HG02642 (cell line): ENCODE results near the gene PSMD9.
A peak's percentile ranks its signal among the peaks of the same experiment; 100 is the strongest.
"Not testable (repeated sequence)": the region's sequence is repeated elsewhere in the genome, so short reads cannot be mapped to it uniquely, and the experiment has no call there.

ENCODE experiments used
- ATAC-seq: cut with Tn5 transposase; IDR thresholded peaks from one replicate; pipeline ENCODE4 v1.9.1; 2021; ENCODE audit warnings: mild to moderate bottlenecking; ENCODE audit not compliant: unreplicated experiment, poor library complexity

The PSMD9 gene

DNA sequence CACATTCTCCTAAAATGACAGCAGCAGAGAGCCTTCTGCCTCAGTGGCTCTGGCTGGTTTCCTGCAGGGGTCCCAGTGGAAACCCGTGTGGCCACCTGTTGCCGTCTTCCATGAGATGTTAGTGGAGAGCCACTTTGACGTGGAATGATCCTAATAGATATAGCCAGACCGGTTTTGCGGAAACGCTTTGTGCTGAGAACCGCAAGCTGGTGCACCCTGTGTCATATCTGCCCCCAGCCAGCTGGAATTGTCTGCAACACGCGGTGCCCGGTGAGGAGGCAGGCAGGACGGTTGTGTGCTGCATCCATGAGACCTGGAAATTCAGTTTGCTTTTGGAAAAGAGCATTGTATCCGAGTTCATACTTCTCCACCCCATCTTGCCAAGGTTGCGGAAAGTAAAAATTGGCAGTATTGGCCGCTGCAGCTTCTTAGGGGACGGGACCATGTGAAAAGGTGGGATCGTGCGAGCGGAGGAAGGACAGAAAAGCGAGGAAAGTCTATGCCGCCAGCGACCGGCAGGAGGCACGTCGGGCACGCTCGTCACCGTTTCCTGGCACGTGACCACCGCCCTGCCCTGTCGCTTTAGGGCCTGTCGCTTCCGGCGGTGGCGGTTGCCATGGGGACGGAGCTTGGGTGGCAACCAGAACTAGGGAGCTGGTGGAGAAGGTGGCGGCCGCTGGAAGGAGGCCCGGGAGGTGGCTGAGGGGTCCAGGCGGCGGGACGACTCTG is 29.5 kb downstream of the PSMD9 start, which contains the start of gene CFAP251:
Gene CFAP251 (plus strand): TSS at position 643 of the 729 bp plus-strand sequence. CDS start 2,714 bp downstream, outside the sequence.
- peak; percentile 97 for ATAC-seq

- no peak for ATAC-seq
These were observed 30.1 kb downstream of the PSMD9 start for GRCh38 chr12:121918679-121919038.

GRCh38 chr12:121921066-121921465 is 32.5 kb downstream of the PSMD9 start:
- ATAC-seq = no peak

- no peak for ATAC-seq
These were observed 36.7 kb downstream of the PSMD9 start for GRCh38 chr12:121925358-121925695.

- no peak for ATAC-seq
These were observed 38.5 kb downstream of the PSMD9 start for GRCh38 chr12:121926874-121927706.

GRCh38 chr12:121927813-121928212 is 39.2 kb downstream of the PSMD9 start:
- ATAC-seq = no peak

DNA sequence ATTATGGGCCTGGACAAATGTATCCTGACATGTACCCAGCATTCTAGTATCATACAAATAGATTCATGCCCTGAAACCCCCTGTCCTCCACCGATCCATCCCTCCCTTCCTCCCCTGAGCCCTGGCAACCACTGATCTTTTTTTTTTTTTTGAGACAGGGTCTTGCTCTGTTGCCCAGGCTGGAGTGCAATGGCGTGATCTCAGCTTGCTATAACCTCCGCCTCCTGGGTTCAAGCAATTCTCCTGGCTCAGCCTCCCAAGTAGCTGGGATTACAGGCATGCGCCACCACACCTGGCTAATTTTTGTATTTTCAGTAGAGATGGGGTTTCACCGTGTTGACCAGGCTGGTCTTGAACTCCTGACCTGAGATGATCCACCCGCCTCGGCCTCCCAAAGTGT is 41.0 kb downstream of the PSMD9 start:
- ATAC-seq = not testable (repeated sequence)

DNA sequence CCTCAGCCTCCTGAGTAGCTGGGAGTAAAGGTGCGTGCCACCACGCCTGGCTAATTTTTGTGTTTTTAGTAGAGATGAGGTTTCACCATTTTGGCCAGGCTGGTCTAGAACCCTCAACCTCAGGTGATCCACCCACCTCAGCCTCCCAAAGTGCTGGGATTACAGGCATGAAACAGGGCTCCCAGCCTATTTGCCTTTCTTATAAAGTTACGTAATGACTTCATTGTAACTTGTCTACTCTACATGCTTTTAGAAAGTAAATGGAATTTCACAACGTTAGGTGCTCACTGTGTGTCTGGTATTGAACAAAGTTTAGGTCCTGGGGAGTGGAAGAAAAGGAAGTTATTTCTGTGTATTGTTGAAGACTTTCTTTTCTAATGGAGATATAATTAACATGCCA is 42.3 kb downstream of the PSMD9 start:
- no peak for ATAC-seq

DNA sequence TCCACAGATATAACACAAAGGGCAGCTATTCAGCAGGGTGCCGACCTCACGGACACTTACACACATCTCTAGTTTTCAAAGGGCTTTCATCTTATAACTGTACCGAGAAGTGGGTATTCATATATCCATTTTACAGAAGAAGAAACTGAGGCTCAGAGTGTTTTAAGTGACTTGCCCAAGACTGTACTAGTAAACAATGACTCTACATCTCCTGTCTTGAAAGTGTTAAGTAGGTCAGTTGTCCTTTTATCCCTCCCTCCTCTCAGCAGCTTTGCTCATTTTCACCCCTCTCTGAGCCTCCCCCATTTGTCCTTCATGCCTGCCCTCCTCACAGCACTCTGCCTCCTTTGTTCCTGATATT is 43.6 kb downstream of the PSMD9 start:
- ATAC-seq = no peak

GRCh38 chr12:121932914-121933521 is 44.4 kb downstream of the PSMD9 start:
- no peak for ATAC-seq

- ATAC-seq = no peak
These were observed 45.1 kb downstream of the PSMD9 start for GRCh38 chr12:121933522-121934308.

DNA sequence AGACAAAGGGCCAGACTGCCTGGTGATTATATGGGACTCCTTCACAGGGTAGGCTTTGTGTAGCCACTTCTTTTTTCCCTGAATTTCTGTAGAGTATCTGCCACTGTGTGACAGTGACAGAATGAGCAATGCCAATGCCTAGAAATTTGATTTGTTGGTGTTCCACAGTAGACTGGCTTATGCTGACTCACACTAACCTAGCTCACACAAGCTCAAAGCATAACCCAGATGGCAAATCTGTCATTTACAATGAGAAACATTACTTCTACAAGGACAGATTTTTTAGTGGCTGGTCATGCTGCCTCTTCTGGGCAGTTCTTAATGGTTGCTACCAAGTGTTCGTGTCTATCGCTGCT is 45.7 kb downstream of the PSMD9 start:
- ATAC-seq = no peak

DNA sequence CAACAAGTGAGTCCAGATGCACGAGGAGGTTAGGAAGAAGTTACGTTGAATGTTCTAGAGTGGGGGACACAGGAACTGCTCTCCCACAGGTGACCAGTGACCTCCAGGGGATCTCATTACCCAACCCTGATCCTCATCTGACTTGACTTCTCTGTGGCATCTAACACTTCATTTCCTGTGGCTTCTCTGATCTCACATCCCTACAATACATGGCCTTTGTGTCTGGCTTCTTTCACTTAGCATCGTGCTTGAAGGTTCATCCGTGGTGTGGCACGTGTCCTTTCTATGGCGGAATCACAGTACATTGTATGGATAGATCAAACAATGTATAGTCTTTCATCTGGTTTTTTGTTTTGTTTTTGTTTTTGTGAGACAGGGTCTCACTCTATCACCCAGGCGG is 49.1 kb downstream of the PSMD9 start:
- ATAC-seq = no peak

DNA sequence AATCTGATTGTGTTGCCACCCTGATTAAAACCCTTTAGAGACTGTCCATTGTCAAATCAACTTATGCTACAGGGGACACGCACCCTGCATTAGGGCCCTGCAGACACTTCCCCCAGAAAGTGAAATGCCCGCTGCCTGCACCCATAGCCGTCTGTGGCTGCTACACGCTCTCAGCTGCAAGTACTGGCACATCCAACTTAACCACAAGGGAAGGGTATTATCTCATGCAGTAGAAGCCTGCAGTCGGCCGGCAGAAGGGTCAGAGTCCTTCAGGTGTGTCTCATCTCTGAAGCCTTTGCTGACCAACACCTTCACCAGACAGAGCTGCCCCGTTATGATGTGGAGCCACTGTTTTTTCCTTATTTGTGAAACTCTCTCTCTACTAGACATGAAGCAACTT is 50.6 kb downstream of the PSMD9 start:
- ATAC-seq = no peak

- ATAC-seq = no peak
These were observed 51.6 kb downstream of the PSMD9 start for GRCh38 chr12:121939992-121940766.

DNA sequence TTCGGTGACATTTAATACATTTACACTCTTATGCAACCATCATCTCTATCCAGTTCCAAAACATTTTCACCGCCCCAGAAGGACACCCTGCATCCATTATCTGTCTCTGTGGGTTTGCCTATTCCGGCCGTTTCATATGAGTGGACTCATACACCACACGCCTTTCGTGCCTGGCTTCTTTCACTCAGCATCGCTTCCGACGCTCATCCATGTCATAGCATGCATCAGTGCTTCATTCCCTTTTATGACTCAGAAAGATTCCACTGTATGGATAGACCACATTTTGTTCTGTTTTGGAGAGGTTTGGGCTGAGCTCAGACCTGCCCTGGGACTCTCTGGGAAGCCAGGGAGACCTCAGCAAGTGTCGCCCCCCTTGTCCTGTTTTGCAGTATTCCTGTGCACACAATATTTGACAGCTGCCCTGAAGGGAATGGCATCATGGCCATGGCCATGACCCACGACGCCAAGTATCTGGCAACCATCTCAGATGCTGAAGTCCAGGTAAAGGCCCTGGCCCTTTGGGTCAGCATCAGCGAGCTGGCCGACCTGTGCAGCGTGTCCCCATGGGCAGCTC is 53.6 kb downstream of the PSMD9 start:
- no peak for ATAC-seq

DNA sequence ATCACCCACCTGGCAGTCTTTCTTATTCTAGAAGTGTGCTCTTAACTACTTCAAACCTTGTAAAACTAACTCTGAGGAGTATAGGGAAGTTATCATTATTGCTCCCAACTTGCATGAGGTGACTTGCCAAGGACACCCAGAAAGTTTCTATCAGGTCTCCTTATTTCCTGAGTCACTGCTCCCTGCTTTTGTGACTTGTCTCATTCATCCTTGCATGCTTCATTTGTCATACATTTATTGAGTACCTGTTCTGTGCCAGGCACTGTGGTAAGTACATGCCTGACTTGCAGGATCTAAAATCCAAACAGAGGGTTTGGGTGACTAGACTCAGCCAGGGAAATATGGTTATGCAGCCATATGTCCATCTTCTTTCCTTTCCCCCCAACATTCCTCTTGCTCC is 55.3 kb downstream of the PSMD9 start:
- no peak for ATAC-seq

GRCh38 chr12:121946313-121947025 is 57.9 kb downstream of the PSMD9 start:
- ATAC-seq = no peak

DNA sequence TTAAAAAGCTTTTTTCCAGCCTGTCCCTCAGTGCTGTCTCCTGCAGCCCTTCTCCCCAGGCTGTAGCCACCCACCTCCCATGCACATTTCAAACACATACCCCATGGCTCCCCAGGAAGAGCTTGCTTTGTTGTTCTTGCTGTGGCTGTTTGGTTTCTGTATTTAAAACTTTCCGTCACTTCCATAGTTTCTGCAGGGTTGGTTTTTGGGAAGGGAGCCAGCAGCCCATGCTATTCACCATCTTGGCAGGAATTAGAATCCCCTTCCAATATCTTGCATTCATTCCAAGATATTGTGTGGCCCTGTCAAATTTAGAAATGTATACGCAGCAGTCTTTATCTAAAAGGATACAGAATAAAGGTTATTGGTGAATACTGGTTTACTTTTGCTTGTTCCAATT is 59.4 kb downstream of the PSMD9 start:
- no peak for ATAC-seq
